PFSK-1 (cell line): ENCODE results near the gene CFAP57.

Experiments used
- POLR2AphosphoS5 ChIP-seq: IDR thresholded peaks from 2 replicates; pipeline ENCODE4 v1.6.1; 2012; ENCODE audit warnings: low read depth, mild to moderate bottlenecking, control low read depth, low read length, moderate library complexity
- TAF1 ChIP-seq: IDR thresholded peaks from 2 replicates; pipeline ENCODE4 v1.6.1; 2012; ENCODE audit warnings: low read length, control low read depth, borderline replicate concordance; ENCODE audit not compliant: insufficient read depth
- TF ChIP-seq, protein P1 (sequence below), 2 experiments: IDR thresholded peaks; 2 replicates each; pipeline versions ENCODE4 v1.6.1 to v1.8.0; 2011 to 2012; ENCODE audit warnings: low read depth in 2 of 2, low read length in 2 of 2, control low read depth in 1 of 2, inconsistent platforms in 1 of 2, mild to moderate bottlenecking in 1 of 2, moderate library complexity in 1 of 2; ENCODE audit not compliant: insufficient read depth in 1 of 2

GRCh38 chr1:43227143-43227764, 55.1 kb downstream of the CFAP57 start:
- TF ChIP-seq POLR2AphosphoS5 (no peak), TAF1 (no peak)
- TF ChIP-seq, protein P1, sequence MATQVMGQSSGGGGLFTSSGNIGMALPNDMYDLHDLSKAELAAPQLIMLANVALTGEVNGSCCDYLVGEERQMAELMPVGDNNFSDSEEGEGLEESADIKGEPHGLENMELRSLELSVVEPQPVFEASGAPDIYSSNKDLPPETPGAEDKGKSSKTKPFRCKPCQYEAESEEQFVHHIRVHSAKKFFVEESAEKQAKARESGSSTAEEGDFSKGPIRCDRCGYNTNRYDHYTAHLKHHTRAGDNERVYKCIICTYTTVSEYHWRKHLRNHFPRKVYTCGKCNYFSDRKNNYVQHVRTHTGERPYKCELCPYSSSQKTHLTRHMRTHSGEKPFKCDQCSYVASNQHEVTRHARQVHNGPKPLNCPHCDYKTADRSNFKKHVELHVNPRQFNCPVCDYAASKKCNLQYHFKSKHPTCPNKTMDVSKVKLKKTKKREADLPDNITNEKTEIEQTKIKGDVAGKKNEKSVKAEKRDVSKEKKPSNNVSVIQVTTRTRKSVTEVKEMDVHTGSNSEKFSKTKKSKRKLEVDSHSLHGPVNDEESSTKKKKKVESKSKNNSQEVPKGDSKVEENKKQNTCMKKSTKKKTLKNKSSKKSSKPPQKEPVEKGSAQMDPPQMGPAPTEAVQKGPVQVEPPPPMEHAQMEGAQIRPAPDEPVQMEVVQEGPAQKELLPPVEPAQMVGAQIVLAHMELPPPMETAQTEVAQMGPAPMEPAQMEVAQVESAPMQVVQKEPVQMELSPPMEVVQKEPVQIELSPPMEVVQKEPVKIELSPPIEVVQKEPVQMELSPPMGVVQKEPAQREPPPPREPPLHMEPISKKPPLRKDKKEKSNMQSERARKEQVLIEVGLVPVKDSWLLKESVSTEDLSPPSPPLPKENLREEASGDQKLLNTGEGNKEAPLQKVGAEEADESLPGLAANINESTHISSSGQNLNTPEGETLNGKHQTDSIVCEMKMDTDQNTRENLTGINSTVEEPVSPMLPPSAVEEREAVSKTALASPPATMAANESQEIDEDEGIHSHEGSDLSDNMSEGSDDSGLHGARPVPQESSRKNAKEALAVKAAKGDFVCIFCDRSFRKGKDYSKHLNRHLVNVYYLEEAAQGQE (IDR thresholded peaks at IDR 0.05; ENCODE audit: insufficient read depth in 1 of 2, low read depth in 2 of 2, low read length in 2 of 2) = no peak
